Measurements from ENCODE around the gene NATD1. TPM values are rescaled to one million over a fixed set of nuclear protein-coding genes. Genes with fewer than 3 reads are reported as not detected.

Gene NATD1
- polyA plus RNA-seq, 1 of the 3 experiments (the other 2 are of a cell fraction): 3.9 TPM

DNA sequence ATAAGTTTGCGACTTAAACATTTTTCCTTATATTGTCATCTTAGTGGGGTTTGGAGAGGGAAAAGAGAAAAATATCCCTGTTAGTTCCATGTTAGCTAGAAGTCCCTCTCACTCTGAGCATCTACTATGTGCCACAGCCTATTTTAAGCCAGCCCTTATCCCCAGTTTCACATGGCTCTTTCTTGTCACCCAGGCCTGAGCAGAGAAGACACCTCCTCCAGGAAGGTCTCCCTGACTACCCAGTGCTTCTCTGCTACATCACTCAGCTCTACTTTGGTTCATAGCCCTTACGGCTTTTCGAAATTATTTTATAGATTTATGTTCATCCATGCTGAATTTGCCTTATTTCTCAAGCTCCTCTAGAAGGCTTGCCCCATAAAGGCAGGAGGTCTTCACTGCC, 24.1 kb upstream of the NATD1 start:
- no peaks in the 10 kb centered on the region for H3K9me2 ChIP-seq
- DNase-seq: no peak
- H3K27me3 ChIP-seq (ENCODE audit: insufficient read depth): no peaks in the 10 kb centered on the region
- WGBS (ENCODE audit: low lambda C conversion rate): 89% methylated on average over 3 of the region's 3 CpGs
- H3K9ac ChIP-seq: no peak overlapping the region
- POLR2A ChIA-PET: no interaction called here
- CTCF ChIA-PET: interaction anchor here (0.9 to 9.0 kb wide), 7 partner anchors 97 to 242 kb away, joined by 3 to 91 read pairs (median 3); partner anchors contain the start of gene DHRS7B
- no peak overlapping the region for H2AFZ ChIP-seq (ENCODE audit: low read depth)
- TF ChIP-seq, protein P1, sequence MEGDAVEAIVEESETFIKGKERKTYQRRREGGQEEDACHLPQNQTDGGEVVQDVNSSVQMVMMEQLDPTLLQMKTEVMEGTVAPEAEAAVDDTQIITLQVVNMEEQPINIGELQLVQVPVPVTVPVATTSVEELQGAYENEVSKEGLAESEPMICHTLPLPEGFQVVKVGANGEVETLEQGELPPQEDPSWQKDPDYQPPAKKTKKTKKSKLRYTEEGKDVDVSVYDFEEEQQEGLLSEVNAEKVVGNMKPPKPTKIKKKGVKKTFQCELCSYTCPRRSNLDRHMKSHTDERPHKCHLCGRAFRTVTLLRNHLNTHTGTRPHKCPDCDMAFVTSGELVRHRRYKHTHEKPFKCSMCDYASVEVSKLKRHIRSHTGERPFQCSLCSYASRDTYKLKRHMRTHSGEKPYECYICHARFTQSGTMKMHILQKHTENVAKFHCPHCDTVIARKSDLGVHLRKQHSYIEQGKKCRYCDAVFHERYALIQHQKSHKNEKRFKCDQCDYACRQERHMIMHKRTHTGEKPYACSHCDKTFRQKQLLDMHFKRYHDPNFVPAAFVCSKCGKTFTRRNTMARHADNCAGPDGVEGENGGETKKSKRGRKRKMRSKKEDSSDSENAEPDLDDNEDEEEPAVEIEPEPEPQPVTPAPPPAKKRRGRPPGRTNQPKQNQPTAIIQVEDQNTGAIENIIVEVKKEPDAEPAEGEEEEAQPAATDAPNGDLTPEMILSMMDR (IDR thresholded peaks at IDR 0.05): no peak
- TF ChIP-seq FOXM1 (IDR thresholded peaks at IDR 0.05; ENCODE audit: low read depth) (no peak), TAF1 (IDR thresholded peaks at IDR 0.05; ENCODE audit: borderline replicate concordance, low read depth, low read length) (no peak), ELF1 (IDR thresholded peaks at IDR 0.05) (no peak), MXI1 (IDR thresholded peaks at IDR 0.05; ENCODE audit: low read depth, low read length) (no peak), FOSL2 (IDR thresholded peaks at IDR 0.05; ENCODE audit: borderline replicate concordance, low read depth) (no peak), YY1 (IDR thresholded peaks at IDR 0.05; ENCODE audit: low read depth) (no peak), MEF2A (IDR thresholded peaks at IDR 0.05; ENCODE audit: borderline replicate concordance, low read depth) (no peak)
- TF ChIP-seq, protein P2, sequence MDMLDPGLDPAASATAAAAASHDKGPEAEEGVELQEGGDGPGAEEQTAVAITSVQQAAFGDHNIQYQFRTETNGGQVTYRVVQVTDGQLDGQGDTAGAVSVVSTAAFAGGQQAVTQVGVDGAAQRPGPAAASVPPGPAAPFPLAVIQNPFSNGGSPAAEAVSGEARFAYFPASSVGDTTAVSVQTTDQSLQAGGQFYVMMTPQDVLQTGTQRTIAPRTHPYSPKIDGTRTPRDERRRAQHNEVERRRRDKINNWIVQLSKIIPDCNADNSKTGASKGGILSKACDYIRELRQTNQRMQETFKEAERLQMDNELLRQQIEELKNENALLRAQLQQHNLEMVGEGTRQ (IDR thresholded peaks at IDR 0.05; ENCODE audit: borderline replicate concordance, low read depth, low read length): no peak
- TF ChIP-seq, protein P3, sequence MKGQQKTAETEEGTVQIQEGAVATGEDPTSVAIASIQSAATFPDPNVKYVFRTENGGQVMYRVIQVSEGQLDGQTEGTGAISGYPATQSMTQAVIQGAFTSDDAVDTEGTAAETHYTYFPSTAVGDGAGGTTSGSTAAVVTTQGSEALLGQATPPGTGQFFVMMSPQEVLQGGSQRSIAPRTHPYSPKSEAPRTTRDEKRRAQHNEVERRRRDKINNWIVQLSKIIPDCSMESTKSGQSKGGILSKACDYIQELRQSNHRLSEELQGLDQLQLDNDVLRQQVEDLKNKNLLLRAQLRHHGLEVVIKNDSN (IDR thresholded peaks at IDR 0.05; ENCODE audit: borderline replicate concordance, low read depth): no peak
- TF ChIP-seq, protein P4, sequence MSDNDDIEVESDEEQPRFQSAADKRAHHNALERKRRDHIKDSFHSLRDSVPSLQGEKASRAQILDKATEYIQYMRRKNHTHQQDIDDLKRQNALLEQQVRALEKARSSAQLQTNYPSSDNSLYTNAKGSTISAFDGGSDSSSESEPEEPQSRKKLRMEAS (IDR thresholded peaks at IDR 0.05; ENCODE audit: low read depth): no peak
- TF ChIP-seq, protein P5, sequence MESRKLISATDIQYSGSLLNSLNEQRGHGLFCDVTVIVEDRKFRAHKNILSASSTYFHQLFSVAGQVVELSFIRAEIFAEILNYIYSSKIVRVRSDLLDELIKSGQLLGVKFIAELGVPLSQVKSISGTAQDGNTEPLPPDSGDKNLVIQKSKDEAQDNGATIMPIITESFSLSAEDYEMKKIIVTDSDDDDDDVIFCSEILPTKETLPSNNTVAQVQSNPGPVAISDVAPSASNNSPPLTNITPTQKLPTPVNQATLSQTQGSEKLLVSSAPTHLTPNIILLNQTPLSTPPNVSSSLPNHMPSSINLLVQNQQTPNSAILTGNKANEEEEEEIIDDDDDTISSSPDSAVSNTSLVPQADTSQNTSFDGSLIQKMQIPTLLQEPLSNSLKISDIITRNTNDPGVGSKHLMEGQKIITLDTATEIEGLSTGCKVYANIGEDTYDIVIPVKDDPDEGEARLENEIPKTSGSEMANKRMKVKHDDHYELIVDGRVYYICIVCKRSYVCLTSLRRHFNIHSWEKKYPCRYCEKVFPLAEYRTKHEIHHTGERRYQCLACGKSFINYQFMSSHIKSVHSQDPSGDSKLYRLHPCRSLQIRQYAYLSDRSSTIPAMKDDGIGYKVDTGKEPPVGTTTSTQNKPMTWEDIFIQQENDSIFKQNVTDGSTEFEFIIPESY (IDR thresholded peaks at IDR 0.05; ENCODE audit: borderline replicate concordance, low read depth): no peak
- TF ChIP-seq, protein P6, sequence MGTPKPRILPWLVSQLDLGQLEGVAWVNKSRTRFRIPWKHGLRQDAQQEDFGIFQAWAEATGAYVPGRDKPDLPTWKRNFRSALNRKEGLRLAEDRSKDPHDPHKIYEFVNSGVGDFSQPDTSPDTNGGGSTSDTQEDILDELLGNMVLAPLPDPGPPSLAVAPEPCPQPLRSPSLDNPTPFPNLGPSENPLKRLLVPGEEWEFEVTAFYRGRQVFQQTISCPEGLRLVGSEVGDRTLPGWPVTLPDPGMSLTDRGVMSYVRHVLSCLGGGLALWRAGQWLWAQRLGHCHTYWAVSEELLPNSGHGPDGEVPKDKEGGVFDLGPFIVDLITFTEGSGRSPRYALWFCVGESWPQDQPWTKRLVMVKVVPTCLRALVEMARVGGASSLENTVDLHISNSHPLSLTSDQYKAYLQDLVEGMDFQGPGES (IDR thresholded peaks at IDR 0.05; ENCODE audit: low read depth, low read length): no peak
- no peaks in the 10 kb centered on the region for H3K36me3 ChIP-seq (replicated peaks in 1 of 2; ENCODE audit: control insufficient read depth in 1 of 2, insufficient read depth in 2 of 2, low read length in 1 of 2)
- no peaks in the 10 kb centered on the region for H3K79me2 ChIP-seq (ENCODE audit: insufficient read depth)
- no peak overlapping the region for H3K27ac ChIP-seq (ENCODE audit: low read depth in 2 of 2, low read length in 1 of 2)
- H3K4me1 ChIP-seq (ENCODE audit: control insufficient read depth in 1 of 2, insufficient read depth in 2 of 2, low read depth in 1 of 2, low read length in 1 of 2): peaks cover 9 to 14% of the 10 kb centered on the region in 2 experiments; a peak in 2 of 4 replicates
- no peaks in the 10 kb centered on the region for H3K9me3 ChIP-seq
- H3F3A ChIP-seq (replicated peaks; ENCODE audit: insufficient read depth): peaks cover 11% of the 10 kb centered on the region
- H4K20me1 ChIP-seq (ENCODE audit: insufficient read depth): no peaks in the 10 kb centered on the region
- no peak overlapping the region for H3K4me3 ChIP-seq (ENCODE audit: low read depth in 2 of 2, low read length in 1 of 2)
- no peak overlapping the region for H3K4me2 ChIP-seq

Measured in SK-N-SH (cell line).